Measurements from ENCODE around the gene PRPSAP2. TPM values are rescaled to one million over a fixed set of nuclear protein-coding genes. Genes with fewer than 3 reads are reported as not detected.

PRPSAP2 gene
- total and polyA plus RNA-seq, 12 donors: 13.9 to 56.9 (median 31.1) TPM

GRCh38 chr17:18977021-18977420, 119.1 kb downstream of the PRPSAP2 start:
- intact Hi-C loops (cut with DNase I): no loop called here
- DNase-seq: no peak
- H3K9me3 ChIP-seq (replicated peaks in 1 of 3): no peaks in the 10 kb centered on the region
- no peak overlapping the region for H3K4me3 ChIP-seq
- WGBS, 4 donors: 81 to 90% (median 87%) methylated on average over 4 of the region's 4 CpGs
- H3K36me3 ChIP-seq (replicated peaks in 1 of 2): no peaks in the 10 kb centered on the region
- no peaks in the 10 kb centered on the region for H3K4me1 ChIP-seq (replicated peaks in 1 of 2)
- H3K27me3 ChIP-seq: no peaks in the 10 kb centered on the region
- H3K27ac ChIP-seq: no peak overlapping the region
- TF ChIP-seq, protein P1, sequence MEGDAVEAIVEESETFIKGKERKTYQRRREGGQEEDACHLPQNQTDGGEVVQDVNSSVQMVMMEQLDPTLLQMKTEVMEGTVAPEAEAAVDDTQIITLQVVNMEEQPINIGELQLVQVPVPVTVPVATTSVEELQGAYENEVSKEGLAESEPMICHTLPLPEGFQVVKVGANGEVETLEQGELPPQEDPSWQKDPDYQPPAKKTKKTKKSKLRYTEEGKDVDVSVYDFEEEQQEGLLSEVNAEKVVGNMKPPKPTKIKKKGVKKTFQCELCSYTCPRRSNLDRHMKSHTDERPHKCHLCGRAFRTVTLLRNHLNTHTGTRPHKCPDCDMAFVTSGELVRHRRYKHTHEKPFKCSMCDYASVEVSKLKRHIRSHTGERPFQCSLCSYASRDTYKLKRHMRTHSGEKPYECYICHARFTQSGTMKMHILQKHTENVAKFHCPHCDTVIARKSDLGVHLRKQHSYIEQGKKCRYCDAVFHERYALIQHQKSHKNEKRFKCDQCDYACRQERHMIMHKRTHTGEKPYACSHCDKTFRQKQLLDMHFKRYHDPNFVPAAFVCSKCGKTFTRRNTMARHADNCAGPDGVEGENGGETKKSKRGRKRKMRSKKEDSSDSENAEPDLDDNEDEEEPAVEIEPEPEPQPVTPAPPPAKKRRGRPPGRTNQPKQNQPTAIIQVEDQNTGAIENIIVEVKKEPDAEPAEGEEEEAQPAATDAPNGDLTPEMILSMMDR (IDR thresholded peaks at IDR 0.05): no peak
- no peak for TF ChIP-seq POLR2A (IDR thresholded peaks at IDR 0.05)

DNA sequence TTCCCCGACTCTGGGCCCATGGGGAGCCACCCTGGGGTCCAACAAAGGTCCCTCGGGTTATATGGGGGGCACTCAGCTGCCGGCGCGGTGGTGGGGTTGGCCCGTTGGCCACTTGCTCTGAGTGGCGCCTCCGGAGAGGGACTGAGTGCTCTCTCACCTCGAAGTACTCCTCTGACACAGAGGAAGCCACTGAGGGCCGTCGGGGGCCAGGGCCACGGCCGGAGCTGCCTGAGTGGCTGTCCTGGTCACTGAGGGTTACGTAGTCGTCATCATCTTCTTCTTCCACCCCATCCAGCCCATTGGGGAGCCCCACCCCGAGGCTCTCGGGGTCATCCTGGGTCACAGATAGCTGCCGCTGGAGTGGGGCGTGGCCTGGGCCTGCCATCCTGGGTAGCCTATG, 119.7 kb downstream of the PRPSAP2 start:
- no peak overlapping the region for H3K27ac ChIP-seq
- WGBS, 4 donors: 90 to 98% (median 95%) methylated on average over 7 to 19 of the region's 19 CpGs
- no peaks in the 10 kb centered on the region for H3K9me3 ChIP-seq (replicated peaks in 1 of 3)
- no peak overlapping the region for H3K4me3 ChIP-seq
- no peaks in the 10 kb centered on the region for H3K36me3 ChIP-seq (replicated peaks in 1 of 2)
- H3K27me3 ChIP-seq: no peaks in the 10 kb centered on the region
- TF ChIP-seq, protein P1 (IDR thresholded peaks at IDR 0.05): no peak
- no peak for TF ChIP-seq POLR2A (IDR thresholded peaks at IDR 0.05)
- H3K4me1 ChIP-seq (replicated peaks in 1 of 2): no peaks in the 10 kb centered on the region
- DNase-seq: no peak
- intact Hi-C loops (cut with DNase I): no loop called here

GRCh38 chr17:18978050-18978449, 120.1 kb downstream of the PRPSAP2 start:
- Histone ChIP-seq H3K4me3 (no peak overlapping the region), H3K9me3 (replicated peaks in 1 of 3) (no peaks in the 10 kb centered on the region), H3K27me3 (no peaks in the 10 kb centered on the region), H3K27ac (no peak overlapping the region), H3K4me1 (replicated peaks in 1 of 2) (no peaks in the 10 kb centered on the region), H3K36me3 (replicated peaks in 1 of 2) (no peaks in the 10 kb centered on the region)
- no peak for TF ChIP-seq POLR2A (IDR thresholded peaks at IDR 0.05)
- TF ChIP-seq, protein P1 (IDR thresholded peaks at IDR 0.05): no peak
- no peak for DNase-seq
- intact Hi-C loops (cut with DNase I): no loop called here
- 92 to 95% (median 94%) methylated on average over 11 to 13 of the region's 13 CpGs; no CpG with 5 or more reads in 1 of the 4 donors for WGBS, 4 donors

DNA sequence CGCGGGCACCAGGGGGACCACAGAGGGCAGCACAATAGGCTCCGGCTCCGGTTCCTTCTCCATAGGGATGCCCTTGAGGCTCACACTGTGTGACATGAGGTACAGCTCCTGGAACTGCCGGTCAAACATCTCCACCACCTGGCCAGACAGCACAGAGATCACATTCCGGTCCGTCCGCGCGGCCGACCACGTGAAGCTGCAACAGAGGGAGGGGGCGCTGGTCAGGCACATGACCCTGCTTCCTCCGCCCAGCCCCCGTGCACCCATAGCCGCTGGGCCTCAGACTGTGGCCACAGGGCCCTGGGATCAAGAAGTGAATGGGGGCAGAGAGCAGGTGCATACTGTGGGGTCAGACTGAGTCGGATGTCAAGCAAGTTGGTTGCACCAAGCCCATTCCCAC, 120.7 kb downstream of the PRPSAP2 start:
- intact Hi-C loops (cut with DNase I): no loop called here
- WGBS, 4 donors: 88 to 96% (median 93%) methylated on average over 12 to 17 of the region's 17 CpGs
- Histone ChIP-seq H3K4me3 (no peak overlapping the region), H3K36me3 (replicated peaks in 1 of 2) (no peaks in the 10 kb centered on the region), H3K4me1 (replicated peaks in 1 of 2) (no peaks in the 10 kb centered on the region), H3K27me3 (no peaks in the 10 kb centered on the region), H3K9me3 (replicated peaks in 1 of 3) (no peaks in the 10 kb centered on the region), H3K27ac (no peak overlapping the region)
- TF ChIP-seq, protein P1 (IDR thresholded peaks at IDR 0.05): no peak
- TF ChIP-seq POLR2A (IDR thresholded peaks at IDR 0.05): no peak
- DNase-seq: no peak

Small RNA genes lying within 50 kb of the gene (small RNA-seq; reads per million reads assigned to genes)
- 0 reads per million in 2 donors for gene RF00324

Other genes with a start within 250 kb of the PRPSAP2 start
- not detected for gene TBC1D28, start 213.7 kb upstream of the PRPSAP2 start, total RNA-seq
- gene TBC1D28, start 213.7 kb upstream of the PRPSAP2 start, polyA plus RNA-seq: not detected
- gene FOXO3B, start 175.8 kb upstream of the PRPSAP2 start, total RNA-seq: 1 to 10 TPM in 8 of 9 donors, under 1 TPM in 1; 0.85 to 6.3 (median 3.5) TPM
- 1 to 10 TPM in 1 of 3 donors, under 1 TPM in 2; 0.57 to 1.0 (median 0.97) TPM for gene FOXO3B, start 175.8 kb upstream of the PRPSAP2 start, polyA plus RNA-seq
- 1 to 10 TPM in 2 of 9 donors, under 1 TPM in 5, not detected in 2; 0.14 to 1.8 (median 0.67) TPM for gene FBXW10, start 114.1 kb upstream of the PRPSAP2 start, total RNA-seq
- gene FBXW10, start 114.1 kb upstream of the PRPSAP2 start, polyA plus RNA-seq: 1 to 10 TPM; 1.2 to 3.0 (median 1.4) TPM
- 10 to 100 TPM; 33.0 to 86.0 (median 47.8) TPM for gene TVP23B, start 76.9 kb upstream of the PRPSAP2 start, total RNA-seq
- 10 to 100 TPM; 16.2 to 70.9 (median 32.5) TPM for gene TVP23B, start 76.9 kb upstream of the PRPSAP2 start, polyA plus RNA-seq
- under 1 TPM in 2 of 9 donors, not detected in 7; 0.16 to 0.94 TPM for gene SLC5A10, start 94.0 kb downstream of the PRPSAP2 start, total RNA-seq
- gene SLC5A10, start 94.0 kb downstream of the PRPSAP2 start, polyA plus RNA-seq: under 1 TPM in 2 of 3 donors, not detected in 1; 0.20 to 0.24 TPM
- 1 to 10 TPM; 2.6 to 7.3 (median 4.7) TPM for gene FAM83G, start 146.6 kb downstream of the PRPSAP2 start, total RNA-seq
- 1 to 10 TPM; 1.8 to 3.5 (median 2.5) TPM for gene FAM83G, start 146.6 kb downstream of the PRPSAP2 start, polyA plus RNA-seq
- gene GRAP, start 188.8 kb downstream of the PRPSAP2 start, total RNA-seq: 10 to 100 TPM in 1 of 9 donors, 1 to 10 TPM in 8; 3.5 to 11.7 (median 7.2) TPM
- gene GRAP, start 188.8 kb downstream of the PRPSAP2 start, polyA plus RNA-seq: 10 to 100 TPM in 1 of 3 donors, 1 to 10 TPM in 2; 1.7 to 17.0 (median 8.4) TPM

Measured in adrenal gland (tissue), 12 donors.